Thoracic aorta (tissue), 2 donors: ENCODE results near the gene LRMDA. TPM values are rescaled to one million over a fixed set of nuclear protein-coding genes. Genes with fewer than 3 reads are reported as not detected.
"Not testable (repeated sequence)": the region's sequence is repeated elsewhere in the genome, so short reads cannot be mapped to it uniquely, and the experiment has no call there.

Experiments used
- ATAC-seq: fragments of 150-250 bp; one replicate; pipeline ENCODE4 v1.8.0; 2017; ENCODE audit warnings: low read depth; ENCODE audit not compliant: insufficient number of reproducible peaks, low FRiP score
- DNase-seq: peaks from one replicate; pipeline ENCODE4 v3.0.0-alpha.2; 2020; ENCODE audit warnings: low spot score
- H3K27ac ChIP-seq, 2 donors: fragments of 200-600 bp; sonication (generic); 1 replicate in 1 of 2; 2 replicates in 1 of 2; pipeline ENCODE4 v1.5.1; 2016; ENCODE audit warnings: mild to moderate bottlenecking in 2 of 2, moderate library complexity in 2 of 2
- H3K27me3 ChIP-seq: fragments of 200-600 bp; sonication (generic); replicated peaks from 2 replicates; pipeline ENCODE4 v1.6.0; 2016; ENCODE audit warnings: mild to moderate bottlenecking; ENCODE audit not compliant: insufficient read depth
- H3K36me3 ChIP-seq: fragments of 200-600 bp; sonication (generic); one replicate; pipeline ENCODE4 v1.5.1; 2016
- H3K4me1 ChIP-seq, 2 donors: fragments of 200-600 bp; sonication (generic); 1 replicate in 1 of 2; 2 replicates in 1 of 2; pipeline versions ENCODE4 v1.5.1 to v1.6.0; 2016; ENCODE audit warnings: low read depth in 2 of 2, mild to moderate bottlenecking in 1 of 2; ENCODE audit not compliant: control insufficient read depth in 1 of 2
- H3K4me3 ChIP-seq: fragments of 200-600 bp; sonication (generic); 2 replicates; pipeline ENCODE4 v1.5.1; 2016; ENCODE audit warnings: mild to moderate bottlenecking
- H3K9me3 ChIP-seq: fragments of 200-600 bp; sonication (generic); 2 replicates; pipeline ENCODE4 v1.5.1; 2016
- total RNA-seq, 2 donors: library from RNA; depleted of rRNA; stranded (reverse); fragments of >200 nt; gene quantifications; one replicate each; pipeline versions ENCODE4 v1.1.0 to v1.2.3, GENCODE V29; 2016
- TF ChIP-seq, protein P1 (sequence below): fragments of 200-600 bp; sonication (generic); IDR thresholded peaks from one replicate; pipeline ENCODE4 v1.5.1; 2019; ENCODE audit warnings: antibody characterized with exemption

The LRMDA gene
- total RNA-seq, 2 donors from 2014 or later, result 8.3 to 36.6 TPM

DNA sequence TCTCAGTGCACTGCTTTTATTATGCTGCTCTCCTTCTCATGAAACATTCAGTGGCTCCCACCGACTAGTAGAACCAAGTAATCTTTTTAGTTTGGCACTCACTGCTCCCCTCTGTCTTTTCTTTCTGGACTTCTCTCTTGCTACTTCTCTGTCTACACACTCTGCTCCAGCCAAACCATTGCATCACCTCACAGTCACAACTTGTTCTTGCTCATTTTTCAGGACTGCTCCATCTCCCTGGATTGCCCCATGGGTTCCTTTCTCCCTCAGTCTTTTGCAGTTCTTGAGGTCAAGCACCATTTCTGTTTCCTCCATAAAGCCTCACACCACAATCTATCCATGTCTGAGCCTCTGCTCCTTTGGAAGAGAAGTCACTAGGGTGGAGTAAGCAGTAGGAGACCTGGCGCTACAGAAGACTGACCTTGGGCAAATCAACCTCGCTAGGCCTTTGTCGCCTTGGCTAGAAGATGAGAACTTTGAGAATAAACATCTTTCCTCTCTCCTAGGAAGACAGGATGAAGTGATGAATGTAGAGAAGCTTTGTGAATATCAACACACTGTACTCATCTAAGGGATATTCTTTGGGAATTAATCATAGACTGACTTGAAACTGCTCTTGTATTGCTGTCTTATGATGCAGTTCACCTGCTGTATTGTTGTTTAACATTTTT, 186.2 kb downstream of the LRMDA start:
- no peak for DNase-seq
- no peak for ATAC-seq
- peaks cover 32 to 45% of the 10 kb centered on the region in 2 donors for H3K4me1 ChIP-seq
- H3K9me3 ChIP-seq, result no peaks in the 10 kb centered on the region
- H3K27me3 ChIP-seq, result no peaks in the 10 kb centered on the region
- no peaks in the 10 kb centered on the region for H3K36me3 ChIP-seq
- TF ChIP-seq, protein P1, sequence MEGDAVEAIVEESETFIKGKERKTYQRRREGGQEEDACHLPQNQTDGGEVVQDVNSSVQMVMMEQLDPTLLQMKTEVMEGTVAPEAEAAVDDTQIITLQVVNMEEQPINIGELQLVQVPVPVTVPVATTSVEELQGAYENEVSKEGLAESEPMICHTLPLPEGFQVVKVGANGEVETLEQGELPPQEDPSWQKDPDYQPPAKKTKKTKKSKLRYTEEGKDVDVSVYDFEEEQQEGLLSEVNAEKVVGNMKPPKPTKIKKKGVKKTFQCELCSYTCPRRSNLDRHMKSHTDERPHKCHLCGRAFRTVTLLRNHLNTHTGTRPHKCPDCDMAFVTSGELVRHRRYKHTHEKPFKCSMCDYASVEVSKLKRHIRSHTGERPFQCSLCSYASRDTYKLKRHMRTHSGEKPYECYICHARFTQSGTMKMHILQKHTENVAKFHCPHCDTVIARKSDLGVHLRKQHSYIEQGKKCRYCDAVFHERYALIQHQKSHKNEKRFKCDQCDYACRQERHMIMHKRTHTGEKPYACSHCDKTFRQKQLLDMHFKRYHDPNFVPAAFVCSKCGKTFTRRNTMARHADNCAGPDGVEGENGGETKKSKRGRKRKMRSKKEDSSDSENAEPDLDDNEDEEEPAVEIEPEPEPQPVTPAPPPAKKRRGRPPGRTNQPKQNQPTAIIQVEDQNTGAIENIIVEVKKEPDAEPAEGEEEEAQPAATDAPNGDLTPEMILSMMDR, result no peak
- no peak overlapping the region for H3K4me3 ChIP-seq
- H3K27ac ChIP-seq, result no peak overlapping the region

DNA sequence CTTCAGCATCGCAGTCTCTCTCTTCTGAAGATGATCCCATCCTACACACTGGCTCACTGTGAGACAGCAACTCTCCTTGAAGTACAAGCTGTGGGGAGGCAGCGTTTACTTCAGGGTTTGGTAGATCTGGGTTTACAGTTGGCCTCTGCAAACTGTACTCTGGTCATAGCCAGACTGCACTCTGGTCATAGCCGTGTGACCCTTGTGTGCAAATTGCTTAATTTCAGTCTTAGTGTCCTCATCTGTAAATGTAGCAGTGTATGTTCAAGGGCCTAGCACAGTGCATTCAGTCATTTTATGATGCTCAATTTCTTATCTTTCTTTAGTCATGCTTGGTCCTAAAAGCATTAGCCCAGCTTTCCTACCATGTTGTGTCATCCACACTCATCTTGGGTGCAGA, 188.2 kb downstream of the LRMDA start:
- Histone ChIP-seq H3K36me3 (no peaks in the 10 kb centered on the region), H3K27me3 (no peaks in the 10 kb centered on the region), H3K4me3 (no peak overlapping the region), H3K4me1 (peaks cover 16 to 25% of the 10 kb centered on the region in 2 donors), H3K9me3 (no peaks in the 10 kb centered on the region), H3K27ac (no peak overlapping the region)
- TF ChIP-seq, protein P1, result no peak
- ATAC-seq, result no peak
- no peak for DNase-seq

DNA sequence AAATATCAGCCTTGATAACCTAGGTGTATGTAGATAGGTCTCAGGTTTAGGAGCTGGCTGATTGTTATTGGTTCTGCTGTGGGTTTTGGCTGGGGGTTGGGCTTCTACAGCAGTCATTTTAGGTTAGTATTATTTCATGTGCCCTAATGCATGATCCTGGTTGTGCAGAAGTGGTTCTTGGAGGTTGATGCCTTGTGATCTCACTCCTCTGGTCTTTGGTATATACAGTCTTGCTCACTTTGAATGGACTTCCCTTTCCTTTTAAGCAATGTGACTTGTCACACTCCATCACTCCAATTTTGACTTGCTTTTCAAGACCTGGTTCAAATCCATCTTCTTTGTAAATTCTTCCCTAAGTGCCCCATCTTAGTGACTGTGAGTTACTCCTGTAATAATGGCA, 188.9 kb downstream of the LRMDA start:
- ATAC-seq, result no peak
- no peaks in the 10 kb centered on the region for H3K27me3 ChIP-seq

DNA sequence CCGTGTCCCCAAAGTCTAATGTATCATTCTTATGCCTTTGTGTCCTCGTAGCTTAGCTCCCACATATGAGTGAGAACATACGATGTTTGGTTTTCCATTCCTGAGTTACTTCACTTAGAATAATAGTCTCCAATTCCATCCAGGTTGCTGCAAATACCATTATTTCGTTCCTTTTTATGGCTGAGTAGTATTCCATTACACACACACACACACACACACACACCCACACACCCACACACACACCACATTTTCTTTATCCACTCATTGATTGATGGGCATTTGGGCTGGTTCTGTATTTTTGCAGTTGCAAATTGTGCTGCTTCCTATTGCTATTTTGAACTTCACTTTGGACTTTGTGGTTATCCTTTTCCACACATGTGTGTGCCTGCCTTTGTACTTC, 189.6 kb downstream of the LRMDA start:
- H3K27me3 ChIP-seq, H3K27ac ChIP-seq, ATAC-seq, H3K9me3 ChIP-seq, H3K4me3 ChIP-seq, H3K36me3 ChIP-seq, DNase-seq: not testable (repeated sequence)
- peaks cover 14 to 21% of the 10 kb centered on the region in 2 donors for H3K4me1 ChIP-seq

More for the DNA sequence above, 188.9 kb downstream of the LRMDA start:
- Histone ChIP-seq H3K27ac (no peak overlapping the region), H3K9me3 (no peaks in the 10 kb centered on the region), H3K4me1 (peaks cover 14 to 21% of the 10 kb centered on the region in 2 donors), H3K36me3 (no peaks in the 10 kb centered on the region), H3K4me3 (no peak overlapping the region)
- TF ChIP-seq, protein P1, result no peak
- no peak for DNase-seq

DNA sequence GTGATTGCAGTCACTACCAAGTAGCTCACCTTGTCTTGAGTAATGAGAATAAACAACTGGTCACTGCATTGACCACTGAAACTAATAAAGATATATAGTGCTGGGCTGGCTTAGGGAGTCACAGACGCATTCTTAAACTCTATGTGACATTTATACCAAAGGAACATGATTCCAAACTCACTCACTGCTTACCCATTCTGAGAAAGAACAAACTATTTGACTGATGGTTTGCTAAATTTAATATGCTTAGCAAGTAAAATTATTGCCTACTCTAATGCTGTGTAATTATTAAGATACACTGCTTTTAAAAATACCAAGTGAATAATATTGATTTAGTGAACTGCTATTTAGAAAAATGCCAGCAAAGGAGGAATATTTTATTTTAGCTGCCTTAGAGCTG, 191.1 kb downstream of the LRMDA start:
- no peak for ATAC-seq

More for the DNA sequence above, 191.1 kb downstream of the LRMDA start:
- H3K36me3 ChIP-seq, result no peaks in the 10 kb centered on the region
- H3K27ac ChIP-seq, result no peak overlapping the region
- no peaks in the 10 kb centered on the region for H3K9me3 ChIP-seq
- H3K27me3 ChIP-seq, result no peaks in the 10 kb centered on the region
- no peak for DNase-seq
- peaks cover 9 to 14% of the 10 kb centered on the region in 2 donors for H3K4me1 ChIP-seq
- no peak overlapping the region for H3K4me3 ChIP-seq
- TF ChIP-seq, protein P1, result no peak
